22Rv1 (cell line): ENCODE results near the gene ROR1.

Source experiments
- H3K27ac ChIP-seq: fragments of 450-650 bp; 2 replicates; pipeline ENCODE4 v1.5.1; 2017
- CTCF ChIP-seq: fragments of 450-650 bp; IDR thresholded peaks from 2 replicates; pipeline ENCODE4 v1.5.1; 2017; ENCODE audit warnings: mild to moderate bottlenecking
- ZFX ChIP-seq: fragments of 450-650 bp; IDR thresholded peaks from 2 replicates; pipeline ENCODE4 v1.6.1; 2017; ENCODE audit warnings: antibody characterized with exemption, borderline replicate concordance

The ROR1 gene

DNA sequence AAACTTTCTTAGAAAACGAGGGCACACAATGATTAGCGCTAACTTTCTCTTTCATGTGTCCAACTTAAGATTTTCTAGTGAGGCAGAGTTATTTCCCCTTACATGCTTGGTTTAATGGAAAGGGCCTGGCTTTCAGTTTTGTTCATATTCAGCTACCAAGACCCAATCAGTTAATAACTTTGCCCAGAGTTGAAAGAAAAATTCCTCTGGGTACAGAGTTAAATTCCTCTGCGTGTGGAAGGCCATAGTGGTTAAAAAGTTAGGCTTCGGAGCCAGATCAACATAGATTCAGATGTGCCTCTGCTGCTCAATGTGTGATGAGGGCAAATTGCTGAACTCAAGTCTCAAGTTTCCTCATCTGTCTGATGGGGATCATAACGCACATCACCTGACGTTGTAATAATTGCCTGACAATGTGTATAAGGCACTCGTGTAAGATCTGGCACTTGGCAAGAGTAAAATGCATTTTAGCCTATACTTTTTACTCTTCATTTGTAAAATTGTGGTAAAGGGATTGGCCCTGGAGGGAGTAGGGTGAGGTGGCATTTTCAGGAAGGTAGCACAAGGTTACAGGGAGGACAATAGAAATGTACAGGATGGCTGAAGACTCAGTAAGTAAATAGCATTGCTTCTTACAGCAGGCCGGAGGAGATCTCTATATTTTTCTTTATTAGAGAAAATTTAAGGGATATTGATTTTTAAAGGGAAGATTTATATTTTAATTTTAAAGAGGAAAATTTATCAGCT lies 103.4 kb downstream of the ROR1 start:
- H3K27ac ChIP-seq = no peak overlapping the region
- no peak for TF ChIP-seq CTCF

GRCh38 chr1:63877816-63878215 lies 104.0 kb downstream of the ROR1 start:
- no peak for TF ChIP-seq CTCF
- TF ChIP-seq ZFX = no peak
- no peak overlapping the region for H3K27ac ChIP-seq

DNA sequence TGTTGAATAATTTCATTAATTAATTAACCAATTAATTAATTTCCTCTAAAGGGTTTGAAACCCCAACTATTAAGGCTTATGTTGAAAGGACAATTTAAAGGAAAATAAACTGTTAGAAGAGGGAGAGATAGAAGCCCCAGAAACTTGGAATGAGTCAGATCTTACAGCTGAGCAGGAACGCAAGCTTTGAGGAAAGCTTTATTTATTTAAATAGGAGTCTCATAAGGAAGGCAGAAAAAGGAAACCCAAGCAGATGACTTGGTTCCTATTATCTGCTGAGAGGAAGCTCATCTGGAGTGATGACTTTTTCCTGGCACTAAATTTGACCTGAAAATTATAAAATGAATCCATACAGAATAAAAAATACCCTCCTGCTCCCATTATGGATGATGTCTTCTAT lies 105.1 kb downstream of the ROR1 start:
- H3K27ac ChIP-seq = no peak overlapping the region
- TF ChIP-seq CTCF = no peak
- TF ChIP-seq ZFX = no peak

DNA sequence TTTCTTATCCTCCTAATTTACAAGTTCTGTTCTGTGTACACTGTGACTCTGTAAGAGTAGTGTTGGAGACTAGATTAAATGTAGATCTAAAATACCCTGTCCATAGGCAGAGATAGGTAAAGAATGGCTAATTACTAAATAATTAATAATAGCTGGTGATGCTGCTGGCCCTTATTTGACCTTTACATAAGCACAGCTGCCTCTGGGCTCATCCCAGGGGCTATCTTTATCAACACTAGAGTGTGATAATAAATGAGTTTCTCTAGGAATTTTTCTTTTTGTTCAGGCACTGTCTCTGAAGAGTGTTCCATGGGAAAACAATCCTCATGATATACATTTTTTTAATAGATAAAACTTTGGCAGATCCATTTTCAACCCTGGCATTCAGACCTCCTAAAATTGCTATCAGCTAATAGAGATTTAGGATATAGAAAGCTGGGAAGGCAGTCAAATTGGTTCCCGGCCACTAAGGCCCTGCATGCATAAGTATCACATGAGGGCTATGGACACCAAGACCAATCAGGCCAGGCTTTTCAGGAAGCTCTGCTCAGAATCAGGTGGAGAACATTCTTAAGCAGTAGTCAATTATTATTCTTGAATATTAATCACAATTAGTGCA lies 107.2 kb downstream of the ROR1 start:
- TF ChIP-seq ZFX = no peak
- no peak for TF ChIP-seq CTCF

GRCh38 chr1:63882048-63882704 lies 108.4 kb downstream of the ROR1 start:
- TF ChIP-seq ZFX (no peak), CTCF (no peak)
- no peak overlapping the region for H3K27ac ChIP-seq

More for the DNA sequence above, 107.2 kb downstream of the ROR1 start:
- no peak overlapping the region for H3K27ac ChIP-seq

GRCh38 chr1:63883494-63884235 lies 109.8 kb downstream of the ROR1 start:
- H3K27ac ChIP-seq = no peak overlapping the region
- no peak for TF ChIP-seq CTCF
- no peak for TF ChIP-seq ZFX
